Astrocyte of the spinal cord (primary cell): ENCODE results near the gene EVL.

Experiments used
- DNase-seq: peaks from one replicate; pipeline ENCODE4 v3.0.0; 2011; ENCODE audit warnings: low read depth, low spot score
- H3K4me3 ChIP-seq: 2 replicates; pipeline ENCODE4 v1.5.1; 2011; ENCODE audit warnings: low read depth, mild to moderate bottlenecking, low read length, moderate library complexity
- in situ Hi-C: cut with HindIII; loops from 2 replicates; pipeline ENCODE4 v1.10.0; 2017; ENCODE audit warnings: low sequenced_read_pairs
- TF ChIP-seq, protein P1 (sequence below): IDR thresholded peaks from 2 replicates; pipeline ENCODE4 v1.5.1; 2012; ENCODE audit warnings: low read depth, mild to moderate bottlenecking, low read length, inconsistent platforms

EVL gene

DNA sequence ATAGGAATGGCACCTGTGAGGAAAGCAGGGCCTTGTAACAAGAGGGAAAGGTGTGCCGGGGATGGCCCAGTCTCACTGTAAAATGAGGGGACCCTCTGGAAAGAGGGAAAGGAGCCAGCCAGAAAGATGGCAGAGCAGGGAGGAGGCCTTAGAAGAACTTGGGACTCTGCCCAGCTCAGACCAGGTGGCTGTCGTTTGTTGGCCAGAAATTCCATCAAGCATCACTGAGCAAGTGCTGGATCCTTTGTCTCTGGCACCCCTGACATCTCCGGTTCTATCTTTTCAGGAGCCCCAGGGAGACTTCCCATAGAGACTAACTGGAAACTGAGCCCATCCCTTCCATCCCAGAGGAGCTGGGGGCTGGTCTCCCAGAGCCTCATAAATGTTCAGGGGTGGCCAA lies 50.9 kb downstream of the EVL start:
- TF ChIP-seq, protein P1, sequence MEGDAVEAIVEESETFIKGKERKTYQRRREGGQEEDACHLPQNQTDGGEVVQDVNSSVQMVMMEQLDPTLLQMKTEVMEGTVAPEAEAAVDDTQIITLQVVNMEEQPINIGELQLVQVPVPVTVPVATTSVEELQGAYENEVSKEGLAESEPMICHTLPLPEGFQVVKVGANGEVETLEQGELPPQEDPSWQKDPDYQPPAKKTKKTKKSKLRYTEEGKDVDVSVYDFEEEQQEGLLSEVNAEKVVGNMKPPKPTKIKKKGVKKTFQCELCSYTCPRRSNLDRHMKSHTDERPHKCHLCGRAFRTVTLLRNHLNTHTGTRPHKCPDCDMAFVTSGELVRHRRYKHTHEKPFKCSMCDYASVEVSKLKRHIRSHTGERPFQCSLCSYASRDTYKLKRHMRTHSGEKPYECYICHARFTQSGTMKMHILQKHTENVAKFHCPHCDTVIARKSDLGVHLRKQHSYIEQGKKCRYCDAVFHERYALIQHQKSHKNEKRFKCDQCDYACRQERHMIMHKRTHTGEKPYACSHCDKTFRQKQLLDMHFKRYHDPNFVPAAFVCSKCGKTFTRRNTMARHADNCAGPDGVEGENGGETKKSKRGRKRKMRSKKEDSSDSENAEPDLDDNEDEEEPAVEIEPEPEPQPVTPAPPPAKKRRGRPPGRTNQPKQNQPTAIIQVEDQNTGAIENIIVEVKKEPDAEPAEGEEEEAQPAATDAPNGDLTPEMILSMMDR = no peak
- no peak overlapping the region for H3K4me3 ChIP-seq
- no peak for DNase-seq
- in situ Hi-C loops = no loop called here

DNA sequence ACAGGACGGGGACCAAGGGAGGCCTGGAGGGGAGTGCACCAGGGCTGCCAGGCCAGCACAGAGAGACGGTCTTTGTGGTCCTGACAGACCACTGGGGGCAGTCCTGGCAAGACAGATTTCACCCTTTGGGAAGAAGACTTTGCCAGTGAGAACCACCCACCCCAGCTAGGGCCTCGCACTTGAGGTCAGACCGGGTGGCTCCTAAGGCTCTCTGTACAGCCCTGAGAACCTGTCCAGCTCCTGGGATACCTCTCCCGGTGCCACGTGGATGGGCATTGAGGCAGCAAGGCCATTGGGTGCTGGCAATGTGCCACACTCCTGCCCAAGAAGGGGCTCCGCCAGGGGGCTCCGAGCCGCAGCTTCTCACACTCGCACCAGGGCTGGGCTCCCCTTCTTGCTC lies 51.8 kb downstream of the EVL start:
- TF ChIP-seq, protein P1 = no peak
- no peak for DNase-seq
- in situ Hi-C loops = no loop called here
- no peak overlapping the region for H3K4me3 ChIP-seq

DNA sequence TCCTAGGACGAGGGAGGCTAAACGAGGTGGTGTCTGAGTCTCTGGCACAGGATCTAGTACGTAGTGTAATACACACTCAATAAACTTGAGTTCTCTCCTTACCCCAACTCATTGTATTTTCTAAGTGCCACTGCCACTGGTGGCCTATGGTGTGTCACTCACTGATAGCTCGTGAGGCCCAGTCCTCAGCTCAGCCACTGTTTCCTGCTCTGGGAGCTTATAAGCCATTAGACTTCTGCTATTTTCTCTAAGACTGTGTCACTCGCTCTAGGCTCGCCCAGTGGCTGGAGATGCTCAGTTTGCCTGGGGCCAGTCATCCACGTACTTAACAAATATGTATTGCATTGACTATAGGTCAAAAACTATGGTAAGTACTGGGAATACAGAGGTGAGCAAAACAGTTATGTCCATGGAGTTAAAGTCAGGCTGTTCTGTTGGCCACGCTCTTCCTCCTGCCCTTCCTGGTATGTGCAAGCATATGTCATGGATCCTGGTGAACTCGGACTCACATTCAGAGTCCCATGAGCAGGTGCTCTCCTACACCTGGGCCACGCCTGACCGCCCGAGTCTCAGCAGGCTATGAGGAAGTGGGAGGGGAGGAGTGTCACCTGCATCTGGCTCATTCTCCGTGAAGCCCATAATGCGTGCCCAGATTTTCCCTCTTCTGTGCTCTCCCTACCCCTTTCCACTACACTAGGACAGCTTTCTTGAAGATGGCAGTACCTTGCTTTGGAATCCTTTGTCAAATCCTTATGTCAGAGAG lies 52.6 kb downstream of the EVL start:
- in situ Hi-C loops = no loop called here
- no peak for DNase-seq
- TF ChIP-seq, protein P1 = no peak
- H3K4me3 ChIP-seq = no peak overlapping the region

DNA sequence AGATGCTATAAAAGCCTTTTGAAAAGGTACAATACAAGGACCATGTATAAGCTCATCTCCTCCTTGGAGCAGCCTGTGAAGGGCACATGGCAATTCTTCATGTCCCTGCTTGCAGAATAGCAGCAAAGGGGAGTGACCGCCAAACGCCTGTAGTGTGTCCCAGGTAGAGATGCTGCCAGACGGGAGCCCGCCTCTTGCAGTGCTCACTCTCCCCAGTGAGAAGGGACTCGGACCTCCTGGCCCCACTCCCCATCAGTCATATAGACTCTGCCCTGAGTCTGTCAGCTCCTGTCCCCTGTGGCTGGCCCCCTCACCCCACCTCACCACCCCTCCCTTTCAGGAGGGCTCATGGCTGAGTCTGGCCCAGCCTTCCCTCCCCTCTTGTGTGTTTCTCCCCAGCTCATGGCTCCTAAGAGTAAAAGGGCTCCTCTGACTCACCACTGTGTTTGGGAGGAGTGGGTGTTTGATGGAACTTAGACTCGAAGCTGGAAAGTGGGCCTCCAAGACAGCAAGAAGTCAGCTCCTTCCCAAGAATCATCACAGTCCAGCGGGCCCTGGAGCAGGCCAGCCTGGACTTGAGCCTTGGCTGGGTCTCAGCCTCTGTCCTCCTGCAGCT lies 53.3 kb downstream of the EVL start:
- in situ Hi-C loops = no loop called here
- no peak overlapping the region for H3K4me3 ChIP-seq
- TF ChIP-seq, protein P1 = no peak
- no peak for DNase-seq

DNA sequence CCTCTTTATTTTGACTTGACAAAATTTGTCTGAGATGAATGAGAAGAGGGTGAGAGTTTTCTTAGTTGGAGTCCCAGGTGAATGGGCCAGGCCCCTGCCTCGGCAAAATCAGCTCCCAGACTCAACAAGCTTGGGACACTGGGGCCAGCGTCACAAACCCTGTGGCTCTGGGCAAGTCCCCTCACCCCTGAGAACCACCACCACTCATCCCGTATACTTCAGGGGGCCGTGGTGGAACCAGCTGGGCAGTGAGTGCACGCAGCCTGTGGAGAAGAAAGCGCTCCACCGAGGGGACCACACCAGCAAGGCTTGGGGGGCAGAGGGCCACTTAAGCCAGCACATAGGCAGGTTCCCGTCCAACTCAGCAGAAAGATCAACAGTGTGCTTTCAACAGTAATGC lies 54.0 kb downstream of the EVL start:
- no peak overlapping the region for H3K4me3 ChIP-seq
- no peak for DNase-seq
- in situ Hi-C loops = no loop called here
- TF ChIP-seq, protein P1 = no peak

DNA sequence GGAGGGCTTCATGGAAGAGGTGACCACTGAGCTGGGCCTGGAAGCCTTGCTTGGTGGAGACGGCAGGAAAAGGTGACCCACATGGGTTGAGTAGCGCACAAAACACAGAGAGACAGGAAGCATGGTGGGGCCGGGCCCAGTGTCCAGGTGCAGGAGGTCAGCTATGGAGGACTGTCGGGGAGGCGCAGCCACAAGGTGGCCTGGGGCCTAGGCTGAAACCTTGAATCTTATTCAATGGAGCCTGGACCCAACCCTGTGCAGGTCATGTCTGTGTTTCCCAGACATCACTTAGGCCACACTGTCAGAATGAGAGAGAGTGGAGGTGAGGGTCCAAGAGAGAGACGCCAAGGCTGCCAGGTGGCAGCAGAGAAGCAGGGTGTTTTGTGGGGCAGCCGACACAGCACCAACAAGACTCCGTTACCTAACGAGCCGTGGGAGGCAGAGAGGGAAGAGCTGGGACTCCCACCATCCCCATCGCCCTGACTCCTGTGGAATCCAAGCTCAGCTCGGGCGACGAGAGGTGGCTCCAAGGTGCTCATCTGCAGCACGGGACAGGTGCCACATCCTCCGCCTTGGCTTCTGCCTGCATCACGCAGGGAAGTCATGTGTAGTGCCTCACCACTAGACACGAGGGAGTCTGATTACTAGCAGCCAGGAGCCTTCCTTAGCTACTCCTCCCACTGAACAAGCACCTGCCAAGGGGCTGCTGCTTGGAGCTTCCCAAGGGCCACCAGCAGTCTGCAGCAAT lies 55.5 kb downstream of the EVL start:
- DNase-seq = no peak
- TF ChIP-seq, protein P1 = no peak
- in situ Hi-C loops = no loop called here
- H3K4me3 ChIP-seq = no peak overlapping the region
